K562 (cell line): ENCODE data around the gene MAST1. TPM values are rescaled to one million over a fixed set of nuclear protein-coding genes. Genes with fewer than 3 reads are reported as not detected.

ENCODE experiments used
- ATF7 ChIP-seq: fragments of 450-650 bp; IDR thresholded peaks from 2 replicates; pipeline ENCODE4 v1.7.1; 2014; ENCODE audit warnings: mild to moderate bottlenecking, moderate library complexity
- EP400 ChIP-seq: fragments of 450-650 bp; IDR thresholded peaks from 2 replicates; pipeline ENCODE4 v1.6.1; 2017; ENCODE audit warnings: antibody characterized with exemption, mild to moderate bottlenecking, moderate library complexity
- GTF2F1 ChIP-seq: IDR thresholded peaks from 2 replicates; pipeline ENCODE4 v1.6.1; 2011; ENCODE audit warnings: low read depth, low read length, improper control_type of control experiment
- LCOR ChIP-seq: sonication (generic); formaldehyde crosslinking; IDR thresholded peaks from 2 replicates; pipeline ENCODE4 v1.8.0; 2022; ENCODE audit warnings: mild to moderate bottlenecking, missing genetic modification reagents
- NR2C2 ChIP-seq, 2 experiments: fragments of 200-800 bp in 1 of 2; sonication (Bioruptor generic) in 1 of 2; sonication (generic) in 1 of 2; formaldehyde crosslinking in 1 of 2; IDR thresholded peaks; 2 replicates each; pipeline versions ENCODE4 v1.6.1 to v1.8.0; 2016 to 2022; ENCODE audit warnings: mild to moderate bottlenecking in 1 of 2, missing compliant biosample characterization in 1 of 2, missing genetic modification characterization in 1 of 2, missing genetic modification reagents in 1 of 2
- PTBP1 ChIP-seq: fragments of 200-400 bp; formaldehyde crosslinking; IDR thresholded peaks from 2 replicates; pipeline ENCODE4 v1.6.1; 2017; ENCODE audit warnings: low read depth, low read length
- SMARCA4 ChIP-seq: fragments of 450-650 bp; IDR thresholded peaks from 2 replicates; pipeline ENCODE4 v1.6.1; 2016
- TAF9B ChIP-seq: fragments of 450-650 bp; IDR thresholded peaks from 2 replicates; pipeline ENCODE4 v1.6.1; 2018; ENCODE audit warnings: mild to moderate bottlenecking; ENCODE audit not compliant: partially characterized antibody
- ZKSCAN8 ChIP-seq: fragments of 200-800 bp; sonication (Bioruptor generic); IDR thresholded peaks from 2 replicates; pipeline ENCODE4 v1.6.1; 2016; ENCODE audit warnings: missing genetic modification characterization, missing compliant biosample characterization
- polyA plus RNA-seq, 8 experiments: library from polyadenylated mRNA; depleted of rRNA in 4 of 8; stranded (reverse) in 5 of 8; unstranded in 3 of 8; fragments of >200 nt; fragmentation: Nextera tagmentation in 2 of 8; fragmentation: Illumina TruSeq in 1 of 8; extraction: Ambion mirVana in 2 of 8; extraction: Trizol in 1 of 8; gene quantifications; 2 replicates each; pipeline versions ENCODE4 v1.2.1 to v1.2.3, GENCODE V29; 2011 to 2014; ENCODE audit warnings: inconsistent platforms in 1 of 8, missing spikeins in 1 of 8
- total RNA-seq, 7 experiments: library from RNA; depleted of rRNA in 6 of 7; stranded (reverse); fragments of >200 nt in 6 of 7; fragmentation: Illumina TruSeq in 2 of 7; extraction: Trizol in 2 of 7; gene quantifications; 2 replicates each; pipeline versions ENCODE4 v1.2.1 to v1.2.3, GENCODE V29; 2011 to 2021; ENCODE audit warnings: low replicate concordance in 1 of 7
- TF ChIP-seq, protein P1 (sequence below): fragments of 450-650 bp; IDR thresholded peaks from 2 replicates; pipeline ENCODE4 v1.6.1; 2016; ENCODE audit warnings: mild to moderate bottlenecking, moderate library complexity
- TF ChIP-seq, protein P2 (sequence below): fragments of 450-650 bp; formaldehyde crosslinking; IDR thresholded peaks from 2 replicates; pipeline ENCODE4 v1.4.0; 2020; ENCODE audit warnings: mild to moderate bottlenecking, mixed read lengths
- TF ChIP-seq, protein P3 (sequence below): fragments of 200-800 bp; sonication (Bioruptor generic); IDR thresholded peaks from 2 replicates; pipeline ENCODE4 v1.6.1; 2017; ENCODE audit warnings: missing genetic modification characterization, missing compliant biosample characterization

Gene MAST1
- total and polyA plus RNA-seq, 9 of the 15 experiments (the other 6 are each of a cell fraction or from before 2014, with no cell fraction given) = 0.48 to 10.3 (median 3.9) TPM

DNA sequence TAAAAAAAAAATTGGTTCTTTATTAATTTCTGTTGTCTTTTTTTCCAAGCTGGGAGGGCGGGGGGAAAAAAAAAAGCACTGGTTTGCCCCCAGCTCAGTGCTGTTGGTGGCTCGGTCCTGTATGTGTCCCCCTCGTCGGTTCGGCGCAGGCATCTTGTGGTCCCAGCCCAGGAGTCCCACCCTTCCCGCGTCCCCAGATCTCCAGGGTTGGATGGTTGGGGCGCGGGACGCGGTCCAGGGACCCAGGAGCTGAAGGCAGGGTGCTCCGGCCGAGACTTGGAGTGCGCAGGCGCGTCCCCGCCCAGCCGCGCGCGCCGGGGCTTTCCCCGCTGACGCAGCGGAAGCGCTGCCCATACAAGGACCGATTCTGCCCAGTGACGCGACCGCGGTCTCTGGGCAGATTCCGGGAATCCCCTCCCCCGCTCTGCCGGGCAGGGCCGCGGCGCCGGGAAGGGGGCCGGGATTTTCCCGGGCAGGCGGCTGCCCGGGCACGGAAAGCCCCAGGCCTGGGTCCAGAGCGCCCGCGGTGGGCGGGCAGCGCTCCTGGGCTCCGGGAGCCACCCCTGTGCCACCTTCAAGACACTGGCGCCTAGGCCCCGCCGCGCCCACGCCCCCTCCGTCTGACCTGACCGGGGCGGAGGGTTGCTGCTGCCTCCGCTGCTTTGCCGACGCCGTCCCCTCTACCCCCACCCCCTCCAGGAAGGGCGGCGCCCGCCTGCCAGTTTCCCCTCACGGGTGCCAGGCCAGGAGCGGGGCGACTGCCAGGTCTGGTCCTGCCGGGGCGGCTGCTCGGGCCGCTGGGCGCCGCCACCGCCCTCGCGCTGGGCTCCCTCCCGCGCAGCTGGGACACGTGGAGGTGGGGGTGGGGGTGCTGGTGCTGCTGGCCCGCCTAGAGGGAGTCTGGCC lies 44.8 kb upstream of the MAST1 start (continued):
- TF ChIP-seq, protein P1, sequence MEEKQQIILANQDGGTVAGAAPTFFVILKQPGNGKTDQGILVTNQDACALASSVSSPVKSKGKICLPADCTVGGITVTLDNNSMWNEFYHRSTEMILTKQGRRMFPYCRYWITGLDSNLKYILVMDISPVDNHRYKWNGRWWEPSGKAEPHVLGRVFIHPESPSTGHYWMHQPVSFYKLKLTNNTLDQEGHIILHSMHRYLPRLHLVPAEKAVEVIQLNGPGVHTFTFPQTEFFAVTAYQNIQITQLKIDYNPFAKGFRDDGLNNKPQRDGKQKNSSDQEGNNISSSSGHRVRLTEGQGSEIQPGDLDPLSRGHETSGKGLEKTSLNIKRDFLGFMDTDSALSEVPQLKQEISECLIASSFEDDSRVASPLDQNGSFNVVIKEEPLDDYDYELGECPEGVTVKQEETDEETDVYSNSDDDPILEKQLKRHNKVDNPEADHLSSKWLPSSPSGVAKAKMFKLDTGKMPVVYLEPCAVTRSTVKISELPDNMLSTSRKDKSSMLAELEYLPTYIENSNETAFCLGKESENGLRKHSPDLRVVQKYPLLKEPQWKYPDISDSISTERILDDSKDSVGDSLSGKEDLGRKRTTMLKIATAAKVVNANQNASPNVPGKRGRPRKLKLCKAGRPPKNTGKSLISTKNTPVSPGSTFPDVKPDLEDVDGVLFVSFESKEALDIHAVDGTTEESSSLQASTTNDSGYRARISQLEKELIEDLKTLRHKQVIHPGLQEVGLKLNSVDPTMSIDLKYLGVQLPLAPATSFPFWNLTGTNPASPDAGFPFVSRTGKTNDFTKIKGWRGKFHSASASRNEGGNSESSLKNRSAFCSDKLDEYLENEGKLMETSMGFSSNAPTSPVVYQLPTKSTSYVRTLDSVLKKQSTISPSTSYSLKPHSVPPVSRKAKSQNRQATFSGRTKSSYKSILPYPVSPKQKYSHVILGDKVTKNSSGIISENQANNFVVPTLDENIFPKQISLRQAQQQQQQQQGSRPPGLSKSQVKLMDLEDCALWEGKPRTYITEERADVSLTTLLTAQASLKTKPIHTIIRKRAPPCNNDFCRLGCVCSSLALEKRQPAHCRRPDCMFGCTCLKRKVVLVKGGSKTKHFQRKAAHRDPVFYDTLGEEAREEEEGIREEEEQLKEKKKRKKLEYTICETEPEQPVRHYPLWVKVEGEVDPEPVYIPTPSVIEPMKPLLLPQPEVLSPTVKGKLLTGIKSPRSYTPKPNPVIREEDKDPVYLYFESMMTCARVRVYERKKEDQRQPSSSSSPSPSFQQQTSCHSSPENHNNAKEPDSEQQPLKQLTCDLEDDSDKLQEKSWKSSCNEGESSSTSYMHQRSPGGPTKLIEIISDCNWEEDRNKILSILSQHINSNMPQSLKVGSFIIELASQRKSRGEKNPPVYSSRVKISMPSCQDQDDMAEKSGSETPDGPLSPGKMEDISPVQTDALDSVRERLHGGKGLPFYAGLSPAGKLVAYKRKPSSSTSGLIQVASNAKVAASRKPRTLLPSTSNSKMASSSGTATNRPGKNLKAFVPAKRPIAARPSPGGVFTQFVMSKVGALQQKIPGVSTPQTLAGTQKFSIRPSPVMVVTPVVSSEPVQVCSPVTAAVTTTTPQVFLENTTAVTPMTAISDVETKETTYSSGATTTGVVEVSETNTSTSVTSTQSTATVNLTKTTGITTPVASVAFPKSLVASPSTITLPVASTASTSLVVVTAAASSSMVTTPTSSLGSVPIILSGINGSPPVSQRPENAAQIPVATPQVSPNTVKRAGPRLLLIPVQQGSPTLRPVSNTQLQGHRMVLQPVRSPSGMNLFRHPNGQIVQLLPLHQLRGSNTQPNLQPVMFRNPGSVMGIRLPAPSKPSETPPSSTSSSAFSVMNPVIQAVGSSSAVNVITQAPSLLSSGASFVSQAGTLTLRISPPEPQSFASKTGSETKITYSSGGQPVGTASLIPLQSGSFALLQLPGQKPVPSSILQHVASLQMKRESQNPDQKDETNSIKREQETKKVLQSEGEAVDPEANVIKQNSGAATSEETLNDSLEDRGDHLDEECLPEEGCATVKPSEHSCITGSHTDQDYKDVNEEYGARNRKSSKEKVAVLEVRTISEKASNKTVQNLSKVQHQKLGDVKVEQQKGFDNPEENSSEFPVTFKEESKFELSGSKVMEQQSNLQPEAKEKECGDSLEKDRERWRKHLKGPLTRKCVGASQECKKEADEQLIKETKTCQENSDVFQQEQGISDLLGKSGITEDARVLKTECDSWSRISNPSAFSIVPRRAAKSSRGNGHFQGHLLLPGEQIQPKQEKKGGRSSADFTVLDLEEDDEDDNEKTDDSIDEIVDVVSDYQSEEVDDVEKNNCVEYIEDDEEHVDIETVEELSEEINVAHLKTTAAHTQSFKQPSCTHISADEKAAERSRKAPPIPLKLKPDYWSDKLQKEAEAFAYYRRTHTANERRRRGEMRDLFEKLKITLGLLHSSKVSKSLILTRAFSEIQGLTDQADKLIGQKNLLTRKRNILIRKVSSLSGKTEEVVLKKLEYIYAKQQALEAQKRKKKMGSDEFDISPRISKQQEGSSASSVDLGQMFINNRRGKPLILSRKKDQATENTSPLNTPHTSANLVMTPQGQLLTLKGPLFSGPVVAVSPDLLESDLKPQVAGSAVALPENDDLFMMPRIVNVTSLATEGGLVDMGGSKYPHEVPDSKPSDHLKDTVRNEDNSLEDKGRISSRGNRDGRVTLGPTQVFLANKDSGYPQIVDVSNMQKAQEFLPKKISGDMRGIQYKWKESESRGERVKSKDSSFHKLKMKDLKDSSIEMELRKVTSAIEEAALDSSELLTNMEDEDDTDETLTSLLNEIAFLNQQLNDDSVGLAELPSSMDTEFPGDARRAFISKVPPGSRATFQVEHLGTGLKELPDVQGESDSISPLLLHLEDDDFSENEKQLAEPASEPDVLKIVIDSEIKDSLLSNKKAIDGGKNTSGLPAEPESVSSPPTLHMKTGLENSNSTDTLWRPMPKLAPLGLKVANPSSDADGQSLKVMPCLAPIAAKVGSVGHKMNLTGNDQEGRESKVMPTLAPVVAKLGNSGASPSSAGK = peak; percentile 83
- TF ChIP-seq SMARCA4 = no peak
- 0 out of 2 replicates have a peak, but pooled peaks have one; percentile 24 for TF ChIP-seq EP400
- peak; percentile 63 for TF ChIP-seq LCOR
- TF ChIP-seq, protein P2, sequence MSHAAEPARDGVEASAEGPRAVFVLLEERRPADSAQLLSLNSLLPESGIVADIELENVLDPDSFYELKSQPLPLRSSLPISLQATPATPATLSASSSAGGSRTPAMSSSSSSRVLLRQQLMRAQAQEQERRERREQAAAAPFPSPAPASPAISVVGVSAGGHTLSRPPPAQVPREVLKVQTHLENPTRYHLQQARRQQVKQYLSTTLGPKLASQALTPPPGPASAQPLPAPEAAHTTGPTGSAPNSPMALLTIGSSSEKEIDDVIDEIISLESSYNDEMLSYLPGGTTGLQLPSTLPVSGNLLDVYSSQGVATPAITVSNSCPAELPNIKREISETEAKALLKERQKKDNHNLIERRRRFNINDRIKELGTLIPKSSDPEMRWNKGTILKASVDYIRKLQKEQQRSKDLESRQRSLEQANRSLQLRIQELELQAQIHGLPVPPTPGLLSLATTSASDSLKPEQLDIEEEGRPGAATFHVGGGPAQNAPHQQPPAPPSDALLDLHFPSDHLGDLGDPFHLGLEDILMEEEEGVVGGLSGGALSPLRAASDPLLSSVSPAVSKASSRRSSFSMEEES (CRISPR knock-in tag) = no peak
- TF ChIP-seq ATF7 = peak; percentile 66; the same call in 1 of the 2 replicates
- no peak for TF ChIP-seq GTF2F1
- TF ChIP-seq NR2C2 (CRISPR knock-in tag; IDR thresholded peaks at IDR 0.05) = no peak
- TF ChIP-seq NR2C2 (tag; IDR thresholded peaks at IDR 0.05) = peak; percentile 50; the same call in 1 of the 2 replicates
- peak; percentile 85; the same call in 1 of the 2 replicates for TF ChIP-seq PTBP1
- TF ChIP-seq, protein P3, sequence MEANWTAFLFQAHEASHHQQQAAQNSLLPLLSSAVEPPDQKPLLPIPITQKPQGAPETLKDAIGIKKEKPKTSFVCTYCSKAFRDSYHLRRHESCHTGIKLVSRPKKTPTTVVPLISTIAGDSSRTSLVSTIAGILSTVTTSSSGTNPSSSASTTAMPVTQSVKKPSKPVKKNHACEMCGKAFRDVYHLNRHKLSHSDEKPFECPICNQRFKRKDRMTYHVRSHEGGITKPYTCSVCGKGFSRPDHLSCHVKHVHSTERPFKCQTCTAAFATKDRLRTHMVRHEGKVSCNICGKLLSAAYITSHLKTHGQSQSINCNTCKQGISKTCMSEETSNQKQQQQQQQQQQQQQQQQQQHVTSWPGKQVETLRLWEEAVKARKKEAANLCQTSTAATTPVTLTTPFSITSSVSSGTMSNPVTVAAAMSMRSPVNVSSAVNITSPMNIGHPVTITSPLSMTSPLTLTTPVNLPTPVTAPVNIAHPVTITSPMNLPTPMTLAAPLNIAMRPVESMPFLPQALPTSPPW (CRISPR knock-in tag) = peak; percentile 48
- no peak for TF ChIP-seq TAF9B
- no peak for TF ChIP-seq ZKSCAN8 (CRISPR knock-in tag)
